SK-N-MC (cell line): Measurements from ENCODE around the gene CAPN13.

ENCODE experiments used
- EZH2 ChIP-seq: fragments of 200-600 bp; sonication (generic); IDR thresholded peaks from one replicate; pipeline ENCODE4 v1.6.1; 2017; ENCODE audit warnings: antibody characterized with exemption
- POLR2AphosphoS5 ChIP-seq: IDR thresholded peaks from 2 replicates; pipeline ENCODE4 v1.6.1; 2012; ENCODE audit warnings: mild to moderate bottlenecking, low read depth, low read length, borderline replicate concordance

DNA sequence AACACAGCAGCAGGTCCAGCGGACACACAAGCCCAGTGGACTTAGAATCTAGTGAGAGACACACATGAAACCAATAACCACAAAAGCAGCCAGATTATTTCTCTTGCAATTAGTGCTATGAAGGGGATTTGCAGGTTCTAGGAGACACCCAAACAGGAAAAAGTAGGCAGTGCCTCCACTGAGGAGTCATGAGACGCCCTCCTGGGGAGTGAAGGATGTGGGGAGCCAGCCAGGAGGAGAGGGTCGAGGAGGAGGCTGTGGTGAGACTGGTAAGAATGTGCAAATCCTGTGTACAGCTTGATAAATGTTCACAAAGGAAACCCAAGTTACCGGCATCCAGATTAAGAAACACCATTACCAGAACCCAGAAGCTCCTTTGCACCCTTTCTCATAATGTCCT is 2.7 kb upstream of the CAPN13 start:
- TF ChIP-seq EZH2 (no peak), POLR2AphosphoS5 (no peak)
